Kidney tubule cell (primary cell): ENCODE data around the gene NHSL2.
A peak's percentile ranks its signal among the peaks of the same experiment; 100 is the strongest.
"Not testable (repeated sequence)": the region's sequence is repeated elsewhere in the genome, so short reads cannot be mapped to it uniquely, and the experiment has no call there.

ENCODE experiments used
- DNase-seq: peaks from one replicate; pipeline ENCODE4 v3.0.0-alpha.2; 2018; ENCODE audit warnings: low spot score

NHSL2 gene

DNA sequence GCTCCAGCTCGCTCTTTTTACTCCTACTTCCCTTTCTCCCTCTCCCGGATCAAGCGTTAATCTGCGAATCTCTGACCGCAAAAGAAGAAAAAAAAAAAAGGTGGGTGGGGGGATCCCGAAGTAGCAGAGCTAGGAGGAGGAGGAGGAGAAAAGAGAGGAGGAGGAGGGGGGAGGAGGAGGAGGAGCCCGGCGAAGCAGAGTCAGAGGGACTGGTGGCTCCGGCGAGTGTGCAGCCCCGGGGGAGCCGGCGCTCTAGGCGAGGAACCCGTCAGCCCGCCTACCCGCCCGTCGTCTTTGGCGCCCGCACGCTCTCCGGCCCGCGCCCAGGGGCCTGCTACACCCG, at the start of gene NHSL2:
NHSL2 (plus strand) TSS at position 203 of the 343 bp plus-strand sequence.
- peak; percentile 3 for DNase-seq

DNA sequence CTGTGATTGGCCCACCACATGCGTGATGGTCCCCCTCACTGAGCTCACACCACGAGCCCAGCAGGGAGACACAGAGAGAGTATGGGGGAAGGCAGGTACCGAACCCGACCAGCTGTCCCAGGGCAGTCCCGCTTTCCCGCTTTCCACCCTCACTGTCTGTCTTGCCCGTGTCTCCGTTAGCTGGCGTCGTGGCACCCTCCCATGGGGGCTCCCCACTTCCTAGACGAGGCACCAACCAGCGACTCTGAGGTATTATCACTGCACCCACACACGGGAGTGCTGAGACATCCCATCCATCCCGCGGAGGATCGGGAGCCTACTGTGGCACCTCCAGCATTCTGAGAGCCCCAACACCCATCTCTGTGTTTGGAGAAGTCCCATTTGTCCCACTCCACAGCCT, 43.0 kb upstream of the NHSL2 start:
- DNase-seq, result no peak

DNA sequence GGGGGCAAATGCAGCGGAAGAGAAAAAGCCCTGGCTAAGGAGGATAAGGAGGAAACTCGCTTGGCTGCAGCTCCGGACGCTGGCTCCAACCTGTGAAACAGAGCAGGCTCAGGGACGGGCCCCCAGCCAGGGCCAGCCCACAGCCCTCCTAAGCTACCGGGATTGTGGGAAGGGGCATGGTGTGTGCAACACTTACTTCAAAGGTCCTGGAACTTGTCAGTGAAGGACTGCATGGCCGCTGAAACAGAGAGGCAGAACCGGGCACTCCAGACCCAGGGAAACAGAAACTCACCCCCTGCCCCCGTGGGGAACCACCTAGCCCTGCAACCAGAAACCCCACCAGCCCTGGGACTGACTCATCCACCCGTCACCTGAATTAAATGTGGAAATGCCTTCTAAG, 41.1 kb upstream of the NHSL2 start:
- DNase-seq, result not testable (repeated sequence)

DNA sequence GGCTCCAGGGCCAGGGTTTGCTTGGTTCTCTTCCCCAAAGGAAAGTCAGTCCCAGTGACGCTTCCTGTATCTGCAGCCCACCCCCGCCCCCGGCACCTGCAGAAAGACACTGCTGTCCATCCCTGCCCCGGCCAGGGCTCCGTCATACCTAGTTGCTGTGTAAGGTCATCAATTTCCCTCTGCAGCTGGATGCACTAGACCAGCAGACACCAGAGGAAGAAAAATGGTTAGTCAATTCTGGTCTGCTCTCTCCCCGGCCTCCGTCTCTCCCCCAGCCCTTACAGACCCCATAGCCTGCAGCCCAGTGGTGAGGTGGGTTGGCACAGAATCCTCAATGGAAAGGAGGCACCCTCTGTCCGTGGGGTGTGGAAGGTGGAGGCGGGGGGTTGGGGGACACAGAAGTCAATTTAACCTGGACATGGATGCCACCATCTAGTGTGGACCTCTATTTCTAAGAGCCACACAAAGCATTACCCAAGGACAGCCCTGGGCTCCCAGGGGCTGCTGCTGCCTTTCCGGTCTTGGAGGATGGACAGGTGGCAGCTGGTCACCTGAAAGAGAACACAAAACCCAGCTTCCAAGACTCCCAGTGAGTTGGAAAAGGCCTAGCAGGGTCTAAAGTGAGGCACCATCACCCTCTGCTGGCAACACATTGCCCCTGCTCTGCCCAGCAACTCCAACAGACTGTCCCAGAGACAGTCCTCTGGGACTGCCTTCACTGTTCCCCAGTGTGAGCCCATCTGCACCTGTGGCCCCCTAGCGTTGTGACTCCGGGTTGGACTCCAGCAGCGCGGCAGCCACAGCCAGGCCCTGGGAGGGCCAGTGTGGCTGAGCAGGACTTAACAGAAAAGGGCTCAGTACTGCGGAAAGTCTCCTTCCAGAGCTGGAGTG, 40.2 kb upstream of the NHSL2 start:
- peak; percentile 62 for DNase-seq

DNA sequence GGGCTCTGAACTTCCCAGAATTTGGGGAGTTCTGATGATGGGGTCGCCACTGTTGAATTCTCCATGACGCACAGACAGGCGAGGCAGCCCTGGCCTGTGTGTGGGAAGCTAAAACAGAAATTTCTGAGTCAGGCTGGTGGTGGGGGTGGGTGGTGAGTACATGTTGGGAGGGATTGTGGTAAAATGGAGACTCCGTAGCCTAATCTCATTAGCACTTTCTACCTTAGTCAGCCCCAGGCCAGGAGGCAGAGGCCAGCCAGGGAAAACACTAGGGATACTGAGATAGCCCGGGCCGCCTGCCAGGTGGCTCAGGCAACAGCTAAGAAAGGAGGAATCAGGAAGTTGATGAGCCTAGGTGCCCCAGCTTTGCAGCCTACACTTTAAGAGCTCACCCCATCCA, 39.3 kb upstream of the NHSL2 start:
- peak; percentile 82 for DNase-seq

DNA sequence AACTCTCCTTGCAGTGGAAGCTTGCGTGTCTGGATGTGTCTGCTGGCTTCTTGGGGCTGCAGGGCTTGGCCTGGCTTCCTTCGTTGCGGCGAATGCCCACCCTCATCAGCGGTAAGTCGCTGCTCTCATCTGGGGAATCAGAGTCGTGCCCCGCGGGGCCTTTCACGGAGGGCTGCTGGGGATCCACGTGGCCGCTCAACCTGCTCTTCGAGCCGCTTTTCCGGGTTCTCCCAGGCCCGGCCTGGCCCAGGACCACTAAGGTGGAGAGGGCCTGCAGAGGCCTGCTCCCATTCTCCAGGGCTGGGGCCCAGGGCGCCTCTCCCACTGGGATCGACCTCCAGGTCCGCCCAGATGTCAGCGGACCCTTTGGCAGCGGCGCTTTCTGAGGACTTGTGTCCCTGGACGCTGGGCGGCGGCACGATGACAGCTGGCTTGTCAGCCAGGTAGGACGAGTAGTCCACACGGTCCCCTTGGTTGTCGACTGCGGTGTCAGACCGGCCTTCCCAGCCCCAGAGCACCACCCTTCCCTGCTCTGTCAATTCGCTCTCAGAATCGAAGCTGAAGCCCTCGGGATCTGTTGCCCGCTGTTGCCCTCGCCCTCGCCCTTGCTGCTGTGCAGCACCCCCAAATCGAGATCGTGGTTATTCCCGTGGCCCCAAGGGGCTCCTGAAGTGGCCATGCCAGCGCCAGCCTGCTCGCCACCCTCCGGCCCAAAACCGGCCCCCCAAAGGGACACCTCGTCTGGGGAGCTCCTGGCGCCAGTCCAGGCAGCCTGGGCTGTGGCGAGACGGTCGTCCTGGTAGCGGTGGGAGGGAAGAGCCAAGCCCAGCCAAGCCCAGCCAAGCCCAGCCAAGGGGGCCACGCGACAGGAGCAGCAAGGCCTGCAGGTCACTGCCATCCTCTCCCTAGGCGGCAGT, 37.8 kb upstream of the NHSL2 start:
- no peak for DNase-seq

DNA sequence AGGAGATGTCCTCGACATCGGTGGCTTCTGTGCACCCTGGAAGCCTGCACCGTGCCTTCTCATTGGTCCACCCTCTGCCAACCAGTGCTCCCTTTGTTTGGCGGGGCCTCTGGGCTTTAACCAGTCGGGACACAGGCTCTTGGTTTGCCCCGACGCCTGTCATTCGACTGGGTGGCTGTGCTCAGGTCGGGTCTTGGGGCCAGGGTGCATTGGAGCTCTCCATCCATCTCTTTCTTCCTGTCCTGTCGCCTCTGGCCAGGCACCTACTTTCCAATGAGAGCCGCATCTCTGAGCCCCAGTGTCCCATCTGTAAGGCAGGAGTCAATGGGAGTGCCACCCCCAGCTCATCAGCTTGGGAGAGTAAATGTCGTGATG, 37.2 kb upstream of the NHSL2 start:
- DNase-seq, result no peak

DNA sequence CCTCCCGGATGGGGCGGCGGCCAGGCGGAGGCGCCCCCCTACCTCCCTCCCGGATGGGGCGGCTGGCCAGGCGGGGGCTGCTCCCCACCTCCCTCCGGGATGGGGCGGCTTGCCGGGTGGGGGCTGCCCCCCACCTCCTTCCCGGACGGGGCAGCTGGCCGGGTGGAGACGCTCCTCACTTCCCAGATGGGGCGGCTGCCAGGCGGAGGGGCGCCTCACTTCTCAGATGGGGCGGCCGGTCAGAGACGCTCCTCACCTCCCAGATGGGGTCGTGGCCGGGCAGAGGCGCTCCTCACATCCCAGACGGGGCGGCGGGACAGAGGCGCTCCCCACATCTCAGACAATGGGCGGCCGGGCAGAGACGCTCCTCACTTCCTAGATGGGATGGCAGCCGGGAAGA, 33.8 kb upstream of the NHSL2 start:
- DNase-seq, result not testable (repeated sequence)

DNA sequence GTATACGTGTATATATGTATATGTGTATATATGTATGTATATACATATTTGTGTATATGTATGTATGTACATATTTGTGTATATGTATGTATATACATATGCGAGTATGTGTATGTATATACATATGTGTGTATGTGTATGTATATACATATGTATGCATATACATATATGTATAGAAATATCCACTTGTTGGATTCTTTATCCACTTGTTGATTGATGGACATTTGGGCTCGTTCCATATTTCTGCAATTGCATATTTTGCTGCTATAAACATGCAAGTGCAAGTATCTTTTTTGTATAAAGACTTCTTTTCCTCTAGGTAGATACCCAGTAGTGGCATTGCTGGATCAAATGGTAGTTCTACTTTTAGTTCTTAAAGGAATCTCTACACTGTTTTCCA, 25.5 kb upstream of the NHSL2 start:
- DNase-seq, result no peak

DNA sequence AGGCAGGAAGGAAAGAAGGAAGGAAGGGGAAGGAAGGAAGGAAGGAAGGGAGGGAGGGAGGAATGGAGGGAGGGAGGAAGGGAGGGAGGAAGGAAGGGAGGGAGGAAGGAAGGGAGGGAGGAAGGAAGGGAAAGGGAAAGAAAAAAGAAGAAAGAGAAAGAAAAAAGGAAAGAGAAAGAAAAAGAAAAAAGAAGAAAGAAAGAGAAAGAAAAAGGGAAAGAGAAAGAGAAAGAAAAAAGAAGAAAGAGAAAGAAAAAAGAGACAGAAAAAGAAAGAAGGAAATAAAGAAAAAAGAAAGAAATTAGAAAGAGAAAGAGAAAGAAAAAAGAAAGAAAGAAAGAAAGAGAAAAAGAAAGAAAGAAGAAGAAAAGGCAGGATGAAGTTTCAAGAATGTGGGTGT, 15.0 kb upstream of the NHSL2 start:
- DNase-seq, result no peak

DNA sequence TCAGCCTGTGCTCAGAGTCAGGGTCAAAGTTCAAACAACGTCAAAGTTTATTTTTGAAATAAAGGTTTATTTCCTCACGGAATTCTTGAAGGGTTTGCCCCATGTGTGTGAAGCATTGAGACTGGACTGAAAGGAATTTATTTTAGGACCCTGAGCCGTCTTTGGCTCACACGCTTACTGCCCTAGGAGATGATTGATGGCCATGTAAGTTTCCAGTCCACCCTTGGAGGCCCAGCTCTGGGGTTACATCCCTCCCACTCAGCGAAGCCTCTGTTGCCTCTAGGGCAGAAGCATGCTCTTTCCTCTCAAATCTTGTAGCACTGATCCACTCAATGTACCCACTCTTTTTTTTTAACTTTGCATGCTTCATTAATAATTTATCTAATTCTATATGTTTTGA, 4.5 kb upstream of the NHSL2 start:
- no peak for DNase-seq

DNA sequence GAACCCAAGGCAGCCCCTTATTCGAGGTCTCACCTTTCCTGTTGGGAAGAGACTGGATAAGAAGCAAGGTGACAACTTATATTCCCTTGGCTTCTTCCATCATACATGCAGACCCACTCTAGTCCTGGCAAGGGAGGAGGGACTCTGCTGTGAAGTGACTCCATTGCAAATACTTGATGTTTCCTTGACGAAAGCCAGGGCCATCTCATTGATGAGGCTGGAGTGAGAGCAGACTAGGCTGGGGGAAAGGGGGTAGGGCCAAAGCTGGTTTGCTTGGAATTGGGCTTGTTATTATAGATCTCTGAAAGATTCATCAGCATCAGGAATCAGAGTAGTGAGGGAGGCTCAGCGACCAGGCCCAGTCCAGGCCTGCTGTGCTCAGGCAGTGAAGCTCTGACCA, 2.3 kb upstream of the NHSL2 start:
- no peak for DNase-seq

DNA sequence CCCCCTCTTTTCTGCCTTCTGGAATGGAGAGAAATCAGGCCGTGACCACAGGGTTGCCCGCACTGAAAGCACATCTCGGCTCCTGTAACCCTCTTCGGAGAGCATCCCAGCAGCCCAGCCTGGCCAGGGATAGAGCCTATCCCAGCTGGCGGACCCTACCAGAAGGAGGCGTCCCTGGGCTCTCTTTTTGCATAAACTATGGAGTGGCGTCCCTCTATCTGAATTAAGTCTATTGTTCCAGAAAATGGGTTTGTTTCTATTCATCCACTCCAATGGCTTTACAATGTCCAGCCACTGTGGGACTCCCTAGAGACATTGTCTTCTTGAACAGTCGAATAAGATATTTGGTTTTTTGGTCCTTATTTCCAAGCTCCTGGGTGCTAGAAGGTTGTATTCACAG, 689 bp upstream of the NHSL2 start:
- DNase-seq, result peak; percentile 17

DNA sequence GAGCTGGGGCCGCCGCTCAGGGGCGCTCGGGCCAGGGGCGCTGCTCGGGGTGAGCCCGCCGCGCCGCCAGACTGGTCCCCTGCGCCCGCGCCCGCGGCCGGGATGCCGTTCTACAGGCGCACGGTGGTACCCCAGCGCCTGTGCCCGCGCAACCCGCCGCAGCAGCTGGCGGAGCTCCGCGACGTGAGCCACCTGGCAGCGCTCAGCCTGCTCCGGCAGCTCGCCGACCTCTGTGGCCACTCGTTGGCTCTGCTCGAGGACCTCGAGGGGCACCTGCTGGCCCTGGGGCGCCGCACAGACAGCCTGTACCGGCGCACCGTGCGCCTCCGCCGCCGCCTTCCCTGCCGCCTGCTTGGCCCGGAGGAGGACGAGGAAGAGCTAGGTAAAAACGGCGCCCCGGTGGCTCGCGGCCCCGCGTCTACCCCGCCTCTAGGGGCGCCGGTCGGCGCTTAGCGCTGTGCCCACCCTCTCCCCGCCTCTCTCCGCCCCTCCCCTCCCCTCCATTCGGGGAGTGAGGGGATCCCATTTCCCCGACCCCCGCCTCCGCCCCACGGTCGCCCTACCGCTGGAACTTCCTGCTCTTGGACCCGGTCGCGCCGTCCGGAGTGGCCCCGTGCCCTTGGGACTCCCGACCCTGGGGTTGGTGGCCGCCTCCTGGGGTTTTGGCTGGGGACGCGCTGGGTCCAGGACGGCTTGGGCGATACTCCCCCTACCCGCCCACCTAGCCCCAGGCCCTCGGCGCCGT, 513 bp downstream of the NHSL2 start:
- peak; percentile 30 for DNase-seq

DNA sequence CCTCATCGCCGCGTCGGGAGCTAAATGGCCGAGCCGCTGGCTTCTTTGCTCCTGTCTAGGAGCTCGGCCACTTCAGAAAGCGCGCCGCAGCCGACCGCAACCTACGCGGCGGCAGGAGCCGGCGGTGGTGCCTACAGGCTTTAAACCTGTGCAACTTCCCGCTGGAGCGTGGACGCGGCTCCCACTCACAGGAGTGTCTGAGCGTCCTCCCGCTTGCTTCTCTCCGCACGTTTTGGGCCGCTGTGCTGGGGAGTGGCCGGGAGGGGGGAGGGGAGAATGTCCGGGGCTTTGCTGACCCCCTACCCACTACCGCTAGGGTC, 1.0 kb downstream of the NHSL2 start:
- no peak for DNase-seq

DNA sequence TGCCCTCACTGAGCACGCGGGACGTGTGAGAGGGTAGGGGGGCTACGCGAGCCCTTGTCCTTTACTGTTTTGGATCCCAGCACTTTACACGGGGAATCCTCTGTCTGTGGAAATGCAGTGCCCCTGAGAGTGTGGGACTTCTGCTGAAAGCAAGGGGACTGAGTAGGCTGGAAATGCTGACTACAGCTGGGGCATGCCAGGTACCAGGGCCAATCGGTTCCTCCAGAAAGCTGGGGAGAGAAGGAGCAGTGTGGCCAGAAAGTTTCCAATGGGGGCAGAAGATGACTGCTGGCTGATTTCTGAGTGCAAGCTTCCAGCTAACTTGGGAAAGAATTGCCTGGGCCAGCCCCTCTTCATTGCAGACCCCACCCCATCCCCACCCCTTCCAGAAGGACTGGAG, 1.5 kb downstream of the NHSL2 start:
- no peak for DNase-seq

DNA sequence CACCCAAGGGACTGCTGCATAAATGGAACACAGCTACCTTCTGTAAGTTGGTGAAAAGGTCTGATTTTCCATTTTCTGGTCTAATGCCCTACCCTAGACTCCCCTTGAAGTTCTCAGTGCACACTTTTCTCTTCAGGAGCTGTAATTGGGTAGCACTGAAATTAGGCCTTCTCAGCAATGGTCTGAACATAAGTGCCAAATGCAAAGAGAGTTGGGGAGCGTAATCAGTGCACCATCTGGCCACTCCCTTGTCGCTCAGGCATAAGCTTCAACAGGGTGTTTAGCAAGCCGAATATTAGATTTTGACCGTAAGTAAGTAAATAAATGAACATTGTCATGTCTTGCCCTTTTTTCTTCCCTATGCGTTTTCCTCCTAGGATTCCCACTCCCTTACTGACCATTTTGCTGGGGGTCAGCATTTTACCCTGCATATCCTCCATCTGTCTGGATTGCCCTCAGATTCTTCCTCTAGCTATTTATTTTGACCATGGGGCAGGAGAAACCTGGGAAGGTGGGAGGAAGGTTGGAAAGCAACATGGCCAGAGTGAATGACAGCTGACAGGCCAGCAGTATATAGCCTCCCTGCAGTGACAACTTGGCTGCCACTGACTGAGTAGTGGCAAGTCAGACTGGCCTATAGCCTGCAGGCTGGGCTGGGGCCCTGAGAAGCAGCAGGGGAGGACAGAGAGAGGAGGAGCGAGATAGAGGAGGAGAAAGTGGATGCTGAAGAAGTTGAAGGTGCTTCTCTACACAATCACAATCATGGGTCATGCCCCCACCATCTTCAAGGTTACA, 2.7 kb downstream of the NHSL2 start:
- DNase-seq, result no peak

DNA sequence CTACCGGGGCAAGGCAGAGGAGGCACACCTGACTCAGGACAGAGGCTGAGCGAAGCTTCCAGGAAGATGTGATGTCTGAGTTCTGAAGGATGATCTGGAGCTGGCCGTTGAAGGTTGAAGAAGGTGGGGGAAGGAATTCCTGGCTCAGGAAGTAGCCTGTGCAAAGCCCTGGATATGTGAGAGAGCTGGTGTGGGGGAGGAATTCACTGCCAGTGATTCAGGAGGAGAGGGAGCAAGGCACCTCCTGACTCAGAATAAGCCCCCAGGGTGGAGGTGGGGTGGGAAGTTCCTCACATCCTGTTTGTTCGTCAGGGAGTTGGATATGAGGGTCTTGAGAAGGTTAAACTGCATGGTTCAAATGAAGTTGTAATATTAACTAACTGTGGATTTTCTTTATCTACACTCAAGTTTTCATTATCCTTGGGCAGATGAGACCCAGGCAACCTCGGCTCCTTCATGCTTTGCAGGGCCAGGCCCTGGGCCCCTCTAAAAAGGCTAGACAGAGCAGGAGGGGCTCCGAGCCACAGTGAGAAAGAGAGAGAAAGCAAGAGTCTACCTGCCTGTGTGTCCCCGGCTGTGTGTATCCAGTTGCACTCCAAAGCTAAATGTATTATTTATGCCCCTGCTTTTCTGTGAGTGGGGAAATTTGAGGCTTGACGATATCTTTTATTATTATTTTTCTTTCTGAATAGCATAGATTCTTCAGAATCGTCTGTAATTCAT, 7.1 kb downstream of the NHSL2 start:
- DNase-seq, result peak; percentile 73

DNA sequence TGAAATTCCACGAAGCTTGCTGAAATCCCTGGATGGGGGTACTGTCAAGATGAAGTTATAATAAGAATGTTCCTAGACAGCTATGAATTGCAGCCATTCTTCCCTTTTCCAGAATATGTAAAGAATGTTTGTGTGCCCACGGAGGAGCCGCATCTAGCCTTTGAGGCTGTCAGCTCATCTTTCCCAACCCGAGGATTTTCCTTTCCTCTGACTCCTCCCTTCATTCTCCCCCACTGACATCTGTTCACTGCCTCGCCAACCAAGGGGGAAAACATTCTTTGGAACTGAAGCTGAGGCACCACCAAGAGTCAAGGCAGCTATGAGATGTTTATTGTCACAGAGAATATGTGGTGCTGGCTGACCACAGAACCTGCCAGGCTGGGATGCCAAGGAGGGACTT, 8.8 kb downstream of the NHSL2 start:
- DNase-seq, result no peak

DNA sequence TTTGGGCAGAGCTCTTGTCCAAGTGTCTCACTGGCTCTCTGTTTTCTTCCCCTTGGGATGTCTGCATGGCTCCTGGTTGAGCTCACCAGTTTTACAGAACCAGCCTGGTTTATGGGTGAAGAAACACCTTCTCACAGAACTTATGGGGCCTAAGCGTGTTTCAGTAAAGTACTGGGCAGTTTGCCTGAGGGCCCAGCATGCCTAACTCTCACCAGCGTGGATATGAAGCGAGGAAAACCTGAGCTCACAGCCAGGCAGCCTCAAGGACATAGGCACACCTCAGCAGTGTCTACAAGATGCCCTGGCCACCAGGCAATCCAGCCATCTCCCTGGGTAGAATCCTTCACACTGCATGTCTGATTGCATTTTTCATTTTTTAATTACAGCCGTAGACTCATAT, 9.2 kb downstream of the NHSL2 start:
- DNase-seq, result no peak

DNA sequence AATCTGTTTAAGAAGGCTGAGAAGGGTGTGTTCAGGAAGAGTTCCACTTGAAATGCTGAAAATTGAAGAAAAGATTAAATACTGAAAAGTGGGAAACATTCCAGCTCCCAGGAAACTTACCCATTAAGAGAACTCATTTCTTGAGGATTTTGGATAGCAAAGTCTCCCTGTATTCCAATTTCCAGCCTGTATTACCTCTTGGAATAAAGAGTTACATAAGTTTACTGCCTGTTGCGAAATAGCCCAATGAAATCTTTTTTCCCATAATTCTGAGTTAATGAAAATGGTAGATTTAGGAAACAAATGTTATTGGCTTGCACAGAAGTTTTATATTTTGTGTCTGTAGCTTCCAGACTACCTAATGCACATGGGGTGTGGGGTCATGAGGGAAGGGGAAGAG, 12.0 kb downstream of the NHSL2 start:
- no peak for DNase-seq
